HG03196 (cell line): ENCODE measurements around the gene ATP6V1C2.
A peak's percentile ranks its signal among the peaks of the same experiment; 100 is the strongest.

Experiments used
- ATAC-seq: cut with Tn5 transposase; IDR thresholded peaks from one replicate; pipeline ENCODE4 v1.9.1; 2021; ENCODE audit not compliant: unreplicated experiment

ATP6V1C2 gene

GRCh38 chr2:10721396-10722251 is at the start of gene ATP6V1C2:
ATP6V1C2 (plus strand) TSS chr2:10721630; CDS start chr2:10722850, 1,220 bp downstream.
- no peak for ATAC-seq

GRCh38 chr2:10675131-10675530 is 46.3 kb upstream of the ATP6V1C2 start:
- ATAC-seq: no peak

GRCh38 chr2:10678225-10678624 is 43.2 kb upstream of the ATP6V1C2 start:
- no peak for ATAC-seq

GRCh38 chr2:10680214-10680613 is 41.2 kb upstream of the ATP6V1C2 start:
- ATAC-seq: no peak

- ATAC-seq: no peak
Measured at GRCh38 chr2:10680957-10681356, 40.5 kb upstream of the ATP6V1C2 start.

- ATAC-seq: no peak
Measured at GRCh38 chr2:10686176-10686730, 35.2 kb upstream of the ATP6V1C2 start.

GRCh38 chr2:10688921-10689807 is 32.3 kb upstream of the ATP6V1C2 start:
- peak; percentile 29 for ATAC-seq

- ATAC-seq: no peak
Measured at GRCh38 chr2:10691521-10691920, 29.9 kb upstream of the ATP6V1C2 start.

GRCh38 chr2:10700078-10700803 is 21.2 kb upstream of the ATP6V1C2 start:
- ATAC-seq: no peak

GRCh38 chr2:10704034-10704594 is 17.3 kb upstream of the ATP6V1C2 start:
- ATAC-seq: no peak

- ATAC-seq: no peak
Measured at GRCh38 chr2:10706033-10706432, 15.4 kb upstream of the ATP6V1C2 start.

GRCh38 chr2:10707831-10708230 is 13.6 kb upstream of the ATP6V1C2 start:
- ATAC-seq: no peak

- ATAC-seq: no peak
Measured at GRCh38 chr2:10709290-10709939, 12.0 kb upstream of the ATP6V1C2 start.

- ATAC-seq: no peak
Measured at GRCh38 chr2:10712185-10712809, 9.1 kb upstream of the ATP6V1C2 start.

- no peak for ATAC-seq
Measured at GRCh38 chr2:10716581-10716980, 4.8 kb upstream of the ATP6V1C2 start.

- no peak for ATAC-seq
Measured at GRCh38 chr2:10717628-10718027, 3.8 kb upstream of the ATP6V1C2 start.

GRCh38 chr2:10720306-10720705 is 1.1 kb upstream of the ATP6V1C2 start:
- no peak for ATAC-seq

GRCh38 chr2:10720947-10721395 is 459 bp upstream of the ATP6V1C2 start:
- ATAC-seq: no peak

- ATAC-seq: no peak
Measured at GRCh38 chr2:10722252-10722825, 909 bp downstream of the ATP6V1C2 start.
